Hematopoietic multipotent progenitor cell treated with erythropoietin and hydrocortisone succinate and interleukin-3 and kit ligand, for 17 days (in vitro differentiated cells): ENCODE measurements around the gene PREB.
A peak's percentile ranks its signal among the peaks of the same experiment; 100 is the strongest.

Experiments
- DNase-seq: peaks from one replicate; pipeline ENCODE4 v3.0.0-alpha.2; 2015; ENCODE audit warnings: low spot score

PREB gene

GRCh38 chr2:27094353-27094984 is 40.0 kb downstream of the PREB start:
- no peak for DNase-seq

GRCh38 chr2:27093430-27094352 is 40.7 kb downstream of the PREB start:
- no peak for DNase-seq

DNA sequence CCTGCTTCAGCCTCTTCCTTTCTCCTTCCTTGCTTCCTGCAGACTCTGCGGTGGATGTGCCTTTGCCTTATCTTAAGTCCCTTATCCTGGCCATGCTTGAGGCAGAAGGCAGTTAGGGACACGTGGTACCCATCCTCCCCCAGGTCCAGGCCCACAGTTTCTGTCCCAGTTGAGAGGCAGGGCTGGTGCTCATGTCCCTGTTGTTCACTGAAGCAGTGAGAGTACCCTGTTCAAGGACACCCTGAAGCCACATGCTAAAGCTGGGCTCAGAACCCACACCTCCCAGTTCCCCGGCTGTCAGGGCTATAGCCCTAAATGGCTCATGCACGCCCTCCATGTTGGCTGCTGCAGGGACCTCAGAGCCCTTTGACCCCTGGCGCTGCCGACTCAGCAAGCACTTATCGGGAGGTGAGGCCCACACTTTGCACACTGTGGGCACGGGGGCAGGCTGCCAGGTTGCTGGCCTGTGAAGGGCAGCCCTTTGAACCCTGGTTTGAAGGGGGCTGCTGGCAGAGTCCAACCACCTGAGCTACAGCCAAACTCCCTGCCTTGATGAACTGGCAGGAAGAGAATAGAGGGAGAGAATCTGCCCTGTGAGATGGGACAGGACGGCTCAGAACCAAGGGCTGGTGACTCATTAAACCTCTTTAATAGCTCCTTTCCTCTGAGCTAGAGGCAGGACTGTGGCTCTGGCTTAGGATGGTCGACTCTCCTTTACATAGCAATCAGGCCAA is 41.6 kb downstream of the PREB start:
- DNase-seq: no peak

- DNase-seq: no peak
Observed at GRCh38 chr2:27091746-27092695, 42.4 kb downstream of the PREB start.

GRCh38 chr2:27089111-27089954 is 45.1 kb downstream of the PREB start:
- no peak for DNase-seq

DNA sequence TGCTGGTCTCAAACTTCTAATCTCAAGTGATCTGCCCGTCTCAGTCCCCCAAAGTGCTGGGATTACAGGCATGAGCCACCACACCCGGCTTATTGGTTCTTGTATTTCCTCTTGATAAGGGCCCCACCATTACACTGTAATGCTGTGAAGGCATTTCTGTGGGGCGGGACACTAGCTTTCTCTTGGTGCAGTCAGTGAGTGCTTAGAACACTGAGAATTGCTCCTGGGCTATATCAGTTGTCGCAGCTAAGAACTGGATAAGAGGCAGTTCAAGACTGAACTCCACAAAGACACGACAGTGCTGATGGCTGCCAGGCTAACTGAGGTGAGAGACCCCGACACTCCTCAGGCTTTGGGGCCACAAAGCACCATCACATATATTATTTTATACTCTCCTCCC is 45.8 kb downstream of the PREB start:
- no peak for DNase-seq

DNA sequence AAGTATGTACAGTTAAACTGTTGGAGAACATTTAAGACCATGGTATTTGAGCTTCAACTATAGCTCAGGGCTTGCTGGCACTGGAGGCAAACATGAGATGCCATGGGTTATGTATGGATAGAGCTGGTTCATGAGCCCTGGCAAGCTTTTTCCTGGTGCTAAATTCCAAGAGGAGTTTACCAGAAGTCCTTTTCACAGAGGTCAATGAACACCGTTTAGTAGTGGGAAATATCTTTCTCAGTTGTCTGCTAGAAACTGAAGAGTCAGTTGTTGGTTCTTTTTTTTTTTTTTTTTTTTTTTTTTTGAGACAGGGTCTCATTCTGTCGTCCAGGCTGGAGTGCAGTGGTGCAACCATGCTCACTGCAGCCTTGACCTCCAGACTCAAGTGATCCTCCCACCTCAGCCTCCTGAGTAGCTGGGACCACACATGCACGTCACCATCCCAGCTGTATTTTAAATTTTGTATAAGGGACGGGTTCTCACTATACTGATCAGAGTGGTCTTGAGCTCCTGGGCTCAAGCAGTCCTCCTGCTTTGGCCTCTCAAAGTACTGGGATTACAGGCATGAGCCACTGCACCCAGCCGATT is 46.5 kb downstream of the PREB start:
- DNase-seq: no peak

DNA sequence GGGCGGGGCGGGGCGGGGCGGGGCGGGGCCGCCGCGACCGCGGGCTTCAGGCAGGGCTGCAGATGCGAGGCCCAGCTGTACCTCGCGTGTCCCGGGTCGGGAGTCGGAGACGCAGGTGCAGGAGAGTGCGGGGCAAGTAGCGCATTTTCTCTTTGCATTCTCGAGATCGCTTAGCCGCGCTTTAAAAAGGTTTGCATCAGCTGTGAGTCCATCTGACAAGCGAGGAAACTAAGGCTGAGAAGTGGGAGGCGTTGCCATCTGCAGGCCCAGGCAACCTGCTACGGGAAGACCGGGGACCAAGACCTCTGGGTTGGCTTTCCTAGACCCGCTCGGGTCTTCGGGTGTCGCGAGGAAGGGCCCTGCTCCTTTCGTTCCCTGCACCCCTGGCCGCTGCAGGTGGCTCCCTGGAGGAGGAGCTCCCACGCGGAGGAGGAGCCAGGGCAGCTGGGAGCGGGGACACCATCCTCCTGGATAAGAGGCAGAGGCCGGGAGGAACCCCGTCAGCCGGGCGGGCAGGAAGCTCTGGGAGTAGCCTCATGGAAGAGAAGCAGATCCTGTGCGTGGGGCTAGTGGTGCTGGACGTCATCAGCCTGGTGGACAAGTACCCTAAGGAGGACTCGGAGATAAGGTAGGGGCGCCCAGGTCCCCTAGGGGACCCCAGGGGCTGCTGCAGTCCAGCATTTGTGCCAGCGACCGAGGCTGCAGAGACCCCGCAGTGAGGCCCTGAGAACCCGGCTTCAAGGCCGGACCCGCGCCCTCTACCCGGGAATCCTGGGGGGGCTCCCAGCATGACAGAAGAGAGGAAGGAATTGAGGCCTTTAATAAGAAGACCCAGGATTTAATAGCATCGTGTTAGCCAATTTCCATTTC is 47.5 kb downstream of the PREB start, which contains the start of gene KHK:
Gene KHK, plus strand, starts transcription at position 49 of the 870 bp plus-strand sequence. Its CDS starts 488 bp downstream, at position 537.
- DNase-seq: no peak

GRCh38 chr2:27086090-27086723 is 48.2 kb downstream of the PREB start:
- DNase-seq: peak; percentile 92

DNA sequence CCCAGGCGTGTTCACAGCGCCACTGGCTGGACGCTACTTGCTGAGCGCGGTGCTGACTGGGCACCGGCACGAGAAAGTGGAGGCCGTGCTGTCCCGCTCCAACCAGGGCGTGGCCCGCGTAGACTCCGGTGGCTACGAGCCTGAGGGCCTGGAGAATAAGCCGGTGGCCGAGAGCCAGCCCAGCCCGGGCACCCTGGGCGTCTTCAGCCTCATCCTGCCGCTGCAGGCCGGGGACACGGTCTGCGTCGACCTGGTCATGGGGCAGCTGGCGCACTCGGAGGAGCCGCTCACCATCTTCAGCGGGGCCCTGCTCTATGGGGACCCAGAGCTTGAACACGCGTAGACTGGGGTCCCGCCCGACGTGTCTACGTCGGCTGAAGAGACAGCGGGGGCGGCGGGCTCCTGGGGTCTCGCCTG is 48.8 kb downstream of the PREB start:
- DNase-seq: peak; percentile 44

DNA sequence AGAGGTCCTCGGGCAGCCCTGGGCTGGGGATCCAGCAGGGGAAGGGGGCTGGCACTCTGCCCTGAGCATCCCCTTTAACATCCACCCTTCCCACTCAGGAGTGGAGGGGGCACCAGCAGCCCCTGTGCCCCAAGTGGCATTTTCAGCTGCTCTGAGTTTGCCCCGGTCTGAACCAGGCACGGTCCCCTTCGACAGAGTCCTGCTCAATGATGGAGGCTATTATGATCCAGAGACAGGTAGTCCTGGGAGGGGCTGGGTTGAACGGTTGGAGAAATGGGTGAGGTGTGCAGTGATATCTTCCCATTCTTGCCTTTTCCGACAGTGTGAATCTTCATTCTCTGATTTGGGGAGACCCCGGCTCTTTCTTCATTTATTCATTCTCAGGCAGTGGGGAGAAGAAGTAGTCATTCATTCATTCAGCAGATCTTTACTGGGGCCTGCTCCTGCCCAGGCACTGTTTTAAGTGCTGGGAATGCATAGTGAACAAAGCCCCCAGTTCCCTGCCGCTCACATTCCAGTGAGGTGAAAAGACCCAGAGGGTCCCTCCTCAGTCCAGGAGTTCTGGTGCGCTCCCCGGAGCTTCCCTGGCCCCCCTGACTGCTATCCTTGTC is 49.3 kb downstream of the PREB start:
- no peak for DNase-seq

GRCh38 chr2:27084297-27085061 is 50.0 kb downstream of the PREB start:
- DNase-seq: no peak

- DNase-seq: no peak
Observed at GRCh38 chr2:27083410-27084296, 50.8 kb downstream of the PREB start.

DNA sequence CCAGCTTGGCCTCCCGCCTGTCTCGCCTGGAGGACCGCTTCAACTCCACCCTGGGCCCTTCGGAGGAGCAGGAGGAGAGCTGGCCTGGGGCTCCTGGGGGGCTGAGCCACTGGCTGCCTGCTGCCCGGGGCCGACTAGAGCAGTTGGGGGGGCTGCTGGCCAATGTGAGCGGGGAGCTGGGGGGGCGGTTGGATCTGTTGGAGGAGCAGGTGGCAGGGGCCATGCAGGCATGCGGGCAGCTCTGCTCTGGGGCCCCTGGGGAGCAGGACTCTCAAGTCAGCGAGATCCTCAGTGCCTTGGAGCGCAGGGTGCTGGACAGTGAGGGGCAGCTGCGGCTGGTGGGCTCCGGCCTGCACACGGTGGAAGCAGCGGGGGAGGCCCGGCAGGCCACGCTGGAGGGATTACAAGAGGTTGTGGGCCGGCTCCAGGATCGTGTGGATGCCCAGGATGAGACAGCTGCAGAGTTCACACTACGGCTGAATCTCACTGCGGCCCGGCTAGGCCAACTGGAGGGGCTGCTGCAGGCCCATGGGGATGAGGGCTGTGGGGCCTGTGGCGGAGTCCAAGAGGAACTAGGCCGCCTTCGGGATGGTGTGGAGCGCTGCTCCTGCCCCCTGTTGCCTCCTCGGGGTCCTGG is 51.5 kb downstream of the PREB start:
- no peak for DNase-seq

DNA sequence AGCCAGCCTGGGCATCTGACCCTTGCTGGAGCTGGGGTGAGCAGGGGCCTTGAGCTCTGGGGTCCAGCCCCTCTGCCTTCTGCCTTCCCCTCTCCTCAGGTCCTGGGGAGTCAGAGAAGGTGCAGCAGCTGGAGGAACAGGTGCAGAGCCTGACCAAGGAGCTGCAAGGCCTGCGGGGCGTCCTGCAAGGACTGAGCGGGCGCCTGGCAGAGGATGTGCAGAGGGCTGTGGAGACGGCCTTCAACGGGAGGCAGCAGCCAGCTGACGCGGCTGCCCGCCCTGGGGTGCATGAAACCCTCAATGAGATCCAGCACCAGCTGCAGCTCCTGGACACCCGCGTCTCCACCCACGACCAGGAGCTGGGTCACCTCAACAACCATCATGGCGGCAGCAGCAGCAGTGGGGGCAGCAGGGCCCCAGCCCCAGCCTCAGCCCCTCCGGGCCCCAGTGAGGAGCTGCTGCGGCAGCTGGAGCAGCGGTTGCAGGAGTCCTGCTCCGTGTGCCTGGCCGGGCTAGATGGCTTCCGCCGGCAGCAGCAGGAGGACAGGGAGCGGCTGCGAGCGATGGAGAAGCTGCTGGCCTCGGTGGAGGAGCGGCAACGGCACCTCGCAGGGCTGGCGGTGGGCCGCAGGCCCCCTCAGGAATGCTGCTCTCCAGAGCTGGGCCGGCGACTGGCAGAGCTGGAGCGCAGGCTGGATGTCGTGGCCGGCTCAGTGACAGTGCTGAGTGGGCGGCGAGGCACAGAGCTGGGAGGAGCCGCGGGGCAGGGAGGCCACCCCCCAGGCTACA is 52.3 kb downstream of the PREB start:
- DNase-seq: no peak
